GM18867 (cell line): ENCODE data around the gene VWCE.

Source experiments
- ATAC-seq: cut with Tn5 transposase; IDR thresholded peaks from one replicate; pipeline ENCODE4 v1.9.1; 2021; ENCODE audit warnings: mild to moderate bottlenecking, moderate library complexity; ENCODE audit not compliant: unreplicated experiment

The VWCE gene

GRCh38 chr11:61294717-61295595 is at the start of gene VWCE:
Gene VWCE (minus strand): TSS chr11:61295316. CDS start chr11:61295037, 279 bp downstream.
- ATAC-seq, result peak; percentile 76

- no peak for ATAC-seq
Measured at GRCh38 chr11:61343792-61344745, 49.0 kb upstream of the VWCE start.

GRCh38 chr11:61342207-61342803 is 47.2 kb upstream of the VWCE start:
- no peak for ATAC-seq

GRCh38 chr11:61341706-61342105 is 46.6 kb upstream of the VWCE start:
- ATAC-seq, result no peak

- no peak for ATAC-seq
Measured at GRCh38 chr11:61340979-61341378, 45.9 kb upstream of the VWCE start.

- ATAC-seq, result no peak
Measured at GRCh38 chr11:61339490-61339878, 44.4 kb upstream of the VWCE start.

- ATAC-seq, result no peak
Measured at GRCh38 chr11:61338783-61339489, 43.8 kb upstream of the VWCE start.

- ATAC-seq, result no peak
Measured at GRCh38 chr11:61337706-61338470, 42.8 kb upstream of the VWCE start.

- ATAC-seq, result peak; percentile 56
Measured at GRCh38 chr11:61336171-61336935, 41.2 kb upstream of the VWCE start.

- no peak for ATAC-seq
Measured at GRCh38 chr11:61335355-61335710, 40.2 kb upstream of the VWCE start.

GRCh38 chr11:61334434-61335354 is 39.6 kb upstream of the VWCE start:
- ATAC-seq, result no peak

GRCh38 chr11:61333550-61334433 is 38.7 kb upstream of the VWCE start:
- ATAC-seq, result no peak

- peak; percentile 89 for ATAC-seq
Measured at GRCh38 chr11:61332797-61333549, 37.9 kb upstream of the VWCE start, which contains the start of the genes DDB1 and TKFC. Gene DDB1 (minus strand): TSS chr11:61333105. CDS start chr11:61332968, 137 bp downstream. Gene TKFC (plus strand): TSS chr11:61333228. CDS start chr11:61334729, 1,501 bp downstream.

GRCh38 chr11:61332281-61332796 is 37.2 kb upstream of the VWCE start:
- ATAC-seq, result no peak

GRCh38 chr11:61331651-61332050 is 36.5 kb upstream of the VWCE start:
- ATAC-seq, result no peak

- no peak for ATAC-seq
Measured at GRCh38 chr11:61329871-61330270, 34.8 kb upstream of the VWCE start.
